HL-60 (cell line): ENCODE data around the gene MTM1.

Experiments
- CTCF ChIP-seq: IDR thresholded peaks from one replicate; pipeline ENCODE4 v1.5.1; 2011; ENCODE audit warnings: low read length, control low read depth, inconsistent platforms; ENCODE audit not compliant: insufficient read depth
- GABPA ChIP-seq: IDR thresholded peaks from 2 replicates; pipeline ENCODE4 v1.6.1; 2012; ENCODE audit warnings: low read depth
- POLR2AphosphoS5 ChIP-seq: IDR thresholded peaks from 2 replicates; pipeline ENCODE4 v1.6.1; 2012; ENCODE audit warnings: low read depth

DNA sequence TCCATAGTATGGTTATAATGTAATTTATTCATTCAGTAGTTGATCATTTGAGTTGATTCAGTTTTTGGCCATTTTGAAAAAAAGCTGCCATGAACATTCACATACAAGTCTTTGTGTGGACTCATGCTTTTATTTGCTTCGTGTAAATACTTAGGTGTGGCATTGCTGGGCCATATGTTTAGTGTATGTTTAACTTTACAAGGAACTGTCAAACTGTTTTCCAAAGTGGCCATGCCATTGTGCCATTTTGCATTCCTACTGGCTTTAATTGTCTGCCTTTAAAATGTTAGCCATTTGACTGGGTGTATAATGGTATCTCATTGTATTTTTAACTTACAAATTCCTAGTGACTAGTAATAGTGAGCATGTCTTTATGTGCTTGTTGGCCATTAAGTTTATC is 8.8 kb downstream of the MTM1 start:
- no peak for TF ChIP-seq CTCF
- TF ChIP-seq POLR2AphosphoS5, result no peak
- no peak for TF ChIP-seq GABPA
